Left hindlimb (tissue), 1 donor: ENCODE data around the gene MPP7.
"Not testable (repeated sequence)": the region's sequence is repeated elsewhere in the genome, so short reads cannot be mapped to it uniquely, and the experiment has no call there.

Experiments
- DNase-seq: peaks from one replicate; pipeline ENCODE4 v3.0.0-alpha.2; 2018

The MPP7 gene

DNA sequence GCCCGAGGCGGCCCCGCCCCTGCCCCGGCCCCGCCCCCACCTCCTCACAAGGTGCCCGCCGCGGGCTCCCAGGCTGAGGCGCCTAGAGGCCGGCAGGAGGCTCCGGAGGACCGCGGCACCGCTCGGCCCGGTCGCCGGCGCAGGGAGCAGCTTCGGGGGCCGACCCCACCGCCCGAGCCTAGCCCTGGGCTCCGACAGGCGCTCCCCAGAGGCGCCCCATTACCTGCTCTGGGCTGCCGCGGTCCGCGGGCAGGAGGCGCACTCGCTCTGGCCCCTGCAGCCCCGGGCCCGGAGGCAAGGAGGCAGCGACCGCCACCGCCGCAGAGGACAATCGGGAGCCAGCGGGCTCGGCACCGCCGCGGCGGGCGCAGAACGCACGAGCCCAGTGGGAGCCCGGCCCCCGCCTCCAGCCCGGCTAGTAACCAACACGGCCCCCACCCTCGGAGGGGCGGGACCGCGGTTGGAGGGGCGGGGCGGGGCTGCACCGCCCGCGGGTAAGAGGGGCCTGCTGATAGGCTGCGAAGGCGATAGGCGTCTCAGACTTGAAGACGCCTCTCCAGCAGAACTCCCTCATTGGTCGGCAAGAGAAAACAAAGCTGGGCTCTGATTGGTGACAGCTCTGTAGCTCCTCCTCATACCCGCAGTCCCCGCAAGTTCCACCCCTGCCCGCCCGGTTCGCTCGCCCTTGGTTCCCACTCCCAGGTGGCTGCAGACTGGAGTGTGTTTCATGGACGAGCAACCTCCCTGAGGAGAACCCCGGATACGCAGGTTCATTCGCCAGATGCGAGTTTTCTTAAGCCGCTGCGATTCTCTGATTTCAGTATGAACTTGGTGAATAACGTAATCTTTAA, at the start of gene MPP7:
Gene MPP7 (minus strand): TSS at position 427 of the 851 bp plus-strand sequence. CDS start 64,460 bp downstream, outside the sequence.
- peak; percentile 97 for DNase-seq

DNA sequence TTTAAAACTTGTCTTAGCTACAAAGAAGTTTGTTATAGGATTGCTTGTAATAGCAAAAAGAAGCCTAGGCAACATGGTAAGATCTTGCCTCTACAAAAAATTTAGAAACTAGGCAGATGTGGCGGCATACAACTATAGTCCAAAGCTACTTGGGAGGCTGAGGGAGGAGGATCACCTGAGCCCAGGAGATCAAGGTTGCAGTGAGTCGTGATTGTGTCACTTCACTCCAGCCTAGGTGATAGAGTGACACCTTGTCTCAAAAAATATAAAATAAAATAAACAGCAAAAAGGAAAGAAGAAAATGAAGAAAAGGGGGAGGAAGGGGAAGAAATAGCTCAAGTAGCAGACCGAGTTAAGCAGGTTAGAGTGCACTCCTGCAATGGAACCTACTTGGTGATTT, 47.0 kb upstream of the MPP7 start:
- DNase-seq: no peak

DNA sequence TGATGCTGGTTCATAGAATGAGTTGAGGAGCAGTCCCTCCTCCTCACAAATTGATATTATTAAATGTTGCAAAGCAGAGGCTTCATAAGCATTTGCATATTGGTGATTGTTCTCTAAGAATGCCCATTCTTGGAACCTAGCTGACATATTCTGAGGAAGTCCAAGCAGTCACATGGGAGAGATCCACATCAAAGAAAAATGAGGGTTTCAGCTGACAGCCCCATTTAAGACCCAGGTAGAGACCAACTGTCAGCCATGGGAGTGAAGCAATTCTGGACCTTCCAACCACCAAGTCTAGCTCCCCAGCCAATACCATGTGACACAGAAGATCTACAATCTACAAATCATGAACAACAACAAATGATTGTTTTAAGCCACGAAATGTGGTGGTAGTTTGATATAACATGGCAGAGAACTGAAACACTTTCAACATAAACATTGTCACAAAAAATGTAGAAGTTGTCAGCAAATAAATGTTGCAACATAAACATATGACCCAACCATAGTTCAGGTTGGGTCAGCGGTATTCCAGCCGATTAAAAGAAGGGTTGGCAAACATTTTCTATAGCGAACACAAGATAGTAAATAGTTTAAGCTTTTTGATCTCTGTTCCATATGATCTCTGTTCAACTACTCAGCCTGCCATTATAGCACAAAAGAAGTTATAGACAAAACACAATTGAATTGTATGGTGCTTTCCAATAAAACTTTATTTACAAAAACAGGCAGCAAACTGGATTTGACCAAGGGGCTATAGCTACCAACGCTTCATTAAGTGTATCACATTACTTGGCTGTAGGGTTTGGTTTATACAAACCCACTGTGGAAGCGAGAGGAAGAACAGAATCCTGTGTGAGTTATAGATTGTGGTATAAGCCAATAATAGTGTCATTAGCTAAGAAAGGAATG, 41.4 kb upstream of the MPP7 start:
- no peak for DNase-seq

DNA sequence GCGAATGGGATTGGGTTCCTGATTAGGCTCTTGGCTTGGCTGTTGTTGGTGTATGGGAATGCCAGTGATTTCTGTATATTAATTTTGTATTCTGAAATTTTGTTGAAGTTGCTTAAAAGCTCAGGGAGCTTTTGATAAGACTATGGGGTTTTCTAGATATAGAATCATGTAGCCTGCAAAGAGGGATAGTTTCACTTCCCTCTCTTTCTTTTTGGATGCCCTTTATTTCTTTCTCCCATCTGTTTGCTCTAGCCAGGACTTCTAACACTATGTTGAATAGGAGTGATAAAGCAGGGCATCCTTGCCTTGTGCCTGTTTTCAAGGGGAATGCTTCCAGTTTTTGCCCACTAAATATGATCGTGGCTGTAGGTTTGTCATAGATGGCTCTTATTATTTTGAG, 40.4 kb upstream of the MPP7 start:
- no peak for DNase-seq

DNA sequence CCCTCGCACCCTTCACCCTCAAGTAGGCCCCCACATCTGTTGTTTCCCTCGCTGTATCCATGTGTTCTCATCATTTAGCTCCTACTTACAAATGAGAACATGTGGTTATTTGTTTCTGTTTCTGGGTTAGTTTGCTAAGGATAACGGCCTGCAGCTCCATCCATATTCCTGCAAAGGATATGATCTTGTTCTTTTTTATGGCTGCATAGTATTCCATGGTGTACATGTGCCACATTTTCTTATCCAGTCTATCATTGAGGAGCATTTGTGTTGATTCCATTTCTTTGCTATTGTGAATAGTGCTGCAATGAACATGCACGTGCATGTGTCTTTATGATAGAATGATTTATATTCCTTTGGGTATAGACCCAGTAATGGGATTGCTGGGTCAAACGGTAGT, 38.8 kb upstream of the MPP7 start:
- not testable (repeated sequence) for DNase-seq

DNA sequence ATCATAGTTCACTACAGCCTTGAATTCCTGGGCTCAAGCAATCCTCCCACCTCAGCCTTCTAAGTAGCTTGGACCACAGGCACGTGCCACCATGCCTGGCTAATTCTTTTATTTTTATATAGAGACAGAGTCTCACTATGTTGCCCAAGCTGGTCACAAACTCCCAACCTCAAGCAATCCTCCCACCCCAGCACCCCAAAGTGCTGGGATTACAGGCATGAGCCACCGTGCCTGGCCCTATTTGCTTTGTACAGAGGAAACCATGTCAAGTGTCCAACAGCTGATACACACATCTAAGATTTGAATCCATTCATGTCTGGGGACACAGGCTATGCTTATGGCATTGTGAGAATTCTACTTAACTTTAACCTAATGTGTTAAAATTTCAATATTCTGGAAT, 29.9 kb upstream of the MPP7 start:
- DNase-seq: no peak

DNA sequence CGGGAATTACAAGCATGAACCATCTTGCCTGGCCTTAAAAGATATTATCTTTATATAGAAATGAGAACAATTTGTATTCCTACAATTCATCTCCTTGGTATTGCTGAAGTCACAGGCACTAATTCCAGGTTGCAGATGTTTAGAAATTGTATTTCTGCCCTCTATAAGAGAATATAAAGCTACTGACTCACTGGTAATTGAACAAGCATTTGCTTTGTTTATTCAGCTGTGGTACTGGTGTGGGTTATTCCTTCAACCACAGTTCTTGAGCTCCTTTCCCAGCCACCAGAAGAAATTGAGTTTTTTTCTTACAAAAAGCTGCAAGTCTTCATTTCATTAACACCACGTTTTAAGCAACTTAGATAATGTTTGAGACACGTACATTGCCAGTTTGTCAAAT, 29.0 kb upstream of the MPP7 start:
- no peak for DNase-seq

DNA sequence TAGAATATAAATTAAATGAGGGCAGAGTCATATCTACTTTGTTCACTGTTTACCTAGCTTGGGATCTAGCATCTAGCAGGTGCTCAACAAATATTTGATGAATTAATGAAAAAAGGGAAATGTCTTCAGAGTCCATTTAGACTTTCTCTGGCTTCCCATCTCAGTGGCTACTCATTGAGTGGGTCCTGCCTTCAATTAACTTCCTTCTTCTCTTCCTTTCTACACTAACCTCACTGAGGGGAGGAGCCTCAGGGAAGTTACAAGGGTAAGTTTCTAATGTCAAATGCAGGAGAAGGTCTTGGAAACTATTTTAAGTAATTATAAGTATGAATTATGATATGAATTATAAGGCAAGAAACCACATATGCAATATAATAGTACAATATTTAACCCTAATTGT, 28.2 kb upstream of the MPP7 start:
- DNase-seq: no peak

DNA sequence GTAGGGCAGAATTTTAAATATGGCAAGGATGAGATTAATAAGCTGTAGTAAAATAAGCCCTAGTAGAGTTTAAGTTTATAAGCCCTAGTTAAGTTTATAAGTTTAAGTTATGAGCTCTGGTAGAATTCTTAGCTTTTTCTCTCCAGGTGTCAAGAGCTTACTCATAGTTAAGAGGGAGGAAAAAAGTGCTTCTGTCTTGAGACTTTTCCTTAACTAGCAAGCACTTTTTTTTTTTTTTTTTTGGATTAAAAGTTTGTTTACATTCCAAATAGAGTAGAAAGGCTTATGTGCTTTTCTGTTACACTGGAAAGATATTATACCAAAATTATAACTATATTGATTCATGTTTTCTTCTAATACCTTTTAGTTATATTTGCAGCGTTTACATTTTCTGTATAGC, 25.5 kb upstream of the MPP7 start:
- DNase-seq: no peak

DNA sequence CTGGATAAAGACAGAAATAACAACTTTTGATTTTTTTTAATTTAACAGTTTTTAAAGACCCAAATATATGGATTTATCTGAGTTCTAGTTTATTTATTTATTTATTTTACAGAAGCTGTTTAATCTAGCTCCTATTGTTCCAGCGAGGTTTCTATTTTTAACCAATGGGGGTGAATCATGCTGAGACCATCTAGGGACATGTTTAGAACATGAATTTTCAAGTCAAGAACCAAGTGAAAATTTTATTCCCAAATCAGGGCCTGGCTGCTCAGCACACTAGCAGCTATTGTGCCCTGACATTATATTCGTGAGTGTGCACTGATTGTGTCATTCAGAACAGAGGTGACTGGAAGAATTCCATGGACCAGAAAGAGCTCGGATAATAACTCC, 24.6 kb upstream of the MPP7 start:
- DNase-seq: no peak

DNA sequence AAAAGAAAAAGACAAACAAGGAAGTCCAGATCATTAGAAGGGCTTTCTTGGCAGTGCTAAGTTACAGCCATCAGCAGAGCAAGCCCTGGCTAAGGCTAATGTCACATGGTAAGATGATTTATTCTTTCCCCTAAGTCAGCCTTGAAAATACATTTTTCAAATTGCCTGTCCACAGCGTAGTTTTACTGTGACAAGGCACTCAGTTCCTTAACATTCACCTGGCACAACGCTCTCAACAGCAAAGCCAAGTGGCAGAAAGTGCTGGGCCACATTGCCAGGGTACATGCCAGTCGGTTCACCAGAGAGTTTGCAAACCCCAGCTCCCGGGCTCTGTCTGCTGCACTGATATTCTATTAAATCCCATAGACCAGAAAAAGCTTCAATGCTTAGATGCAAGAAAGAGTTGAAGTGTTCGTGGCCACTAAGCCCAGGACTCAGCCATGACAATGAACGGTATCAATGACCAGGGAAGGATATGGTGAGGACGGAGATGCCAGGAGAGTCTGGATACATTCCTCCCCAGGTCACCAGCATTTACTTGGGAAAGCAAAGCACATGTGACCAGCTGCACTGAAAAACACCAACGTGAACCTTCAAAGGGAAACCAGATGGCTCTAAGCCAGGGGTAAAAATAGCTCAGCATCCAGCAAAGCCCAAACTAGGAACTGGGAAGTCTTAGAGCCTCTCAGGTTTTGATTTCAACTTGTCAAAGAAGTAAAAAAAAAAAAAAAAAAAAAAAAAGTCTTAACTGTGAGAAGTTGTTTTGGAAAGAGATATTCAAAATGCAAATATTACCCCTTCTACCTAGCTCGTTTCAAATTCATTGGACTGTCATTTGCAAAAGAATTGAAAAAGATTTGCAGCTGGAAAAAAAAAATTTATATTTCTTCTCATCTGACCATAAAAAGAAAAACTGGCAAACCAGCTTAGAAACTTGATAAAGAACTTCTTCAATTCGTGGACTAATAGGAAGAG, 23.9 kb upstream of the MPP7 start:
- DNase-seq: peak; percentile 51

DNA sequence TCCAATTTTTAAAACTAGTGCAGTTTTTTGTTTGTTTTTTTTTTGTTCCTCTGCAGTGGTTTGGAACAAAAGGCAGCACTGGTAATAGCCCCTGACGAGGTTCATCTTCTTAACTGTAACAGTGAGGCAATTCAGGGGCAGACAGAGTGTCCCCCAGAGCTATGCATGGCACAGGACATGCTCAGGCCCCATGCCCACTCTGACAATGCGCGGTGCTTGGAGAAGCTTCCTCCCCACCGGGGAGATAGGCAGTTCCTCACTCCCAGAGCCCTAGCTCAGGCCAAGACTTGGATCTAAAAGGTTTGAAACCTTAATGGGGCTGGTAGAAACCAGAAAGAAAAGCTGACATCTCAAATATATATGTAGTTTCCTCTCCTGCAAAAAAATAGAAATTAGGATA, 17.9 kb upstream of the MPP7 start:
- no peak for DNase-seq

DNA sequence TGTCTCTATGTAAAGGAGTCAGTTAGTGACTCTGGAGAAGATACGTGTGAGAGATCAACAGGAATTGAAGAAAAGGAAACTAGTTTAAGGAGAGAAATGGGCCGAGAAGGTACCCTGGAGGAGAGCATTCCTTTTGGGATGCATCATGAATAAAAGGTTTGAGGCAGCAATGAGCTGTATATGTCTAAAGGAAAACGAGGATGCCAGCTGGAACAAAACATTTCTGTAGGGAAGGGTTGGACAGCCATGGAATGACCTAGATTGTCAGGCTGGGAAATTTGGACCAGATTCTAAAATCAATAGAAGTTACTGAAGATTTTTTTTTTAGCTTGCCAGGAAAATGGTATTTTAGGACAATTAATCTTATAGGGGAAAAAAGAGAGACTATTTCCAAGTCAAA, 17.2 kb upstream of the MPP7 start:
- no peak for DNase-seq

DNA sequence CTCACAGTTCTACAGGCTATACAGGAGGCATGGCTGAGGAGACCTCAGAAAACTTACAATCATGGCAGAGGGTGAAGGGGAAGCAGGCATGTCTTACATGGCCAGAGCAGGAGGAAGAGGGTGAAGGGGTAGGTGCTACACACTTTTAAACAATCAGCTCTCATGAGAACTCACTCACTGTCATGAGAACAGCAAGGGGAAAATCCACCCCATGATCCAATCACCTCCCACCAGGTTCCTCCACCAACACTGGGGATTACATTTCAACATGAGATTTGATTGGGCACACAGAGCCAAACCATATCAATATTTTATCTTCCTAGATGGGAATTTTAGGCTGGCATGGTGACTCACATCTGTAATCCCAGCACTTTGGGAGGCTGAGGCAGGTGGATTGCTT, 16.2 kb upstream of the MPP7 start:
- not testable (repeated sequence) for DNase-seq

DNA sequence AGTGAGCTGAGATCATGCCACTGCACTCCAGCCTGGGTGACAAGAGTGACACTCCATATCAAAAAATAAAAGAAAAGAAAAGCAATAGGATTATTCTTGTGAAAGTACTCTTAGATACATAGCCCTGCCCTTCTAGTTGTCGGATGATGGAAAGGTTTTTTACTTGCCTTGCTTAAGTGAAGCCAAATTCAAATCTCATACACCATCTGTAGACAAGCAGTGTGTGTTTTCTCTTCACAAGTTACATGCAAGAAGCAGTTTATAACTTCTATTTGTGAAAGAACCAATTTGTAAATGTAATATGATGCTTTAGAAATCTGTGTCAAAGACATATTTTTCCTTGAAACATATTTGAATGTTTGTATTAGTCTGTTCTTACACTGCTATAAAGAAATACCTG, 15.8 kb upstream of the MPP7 start:
- no peak for DNase-seq

DNA sequence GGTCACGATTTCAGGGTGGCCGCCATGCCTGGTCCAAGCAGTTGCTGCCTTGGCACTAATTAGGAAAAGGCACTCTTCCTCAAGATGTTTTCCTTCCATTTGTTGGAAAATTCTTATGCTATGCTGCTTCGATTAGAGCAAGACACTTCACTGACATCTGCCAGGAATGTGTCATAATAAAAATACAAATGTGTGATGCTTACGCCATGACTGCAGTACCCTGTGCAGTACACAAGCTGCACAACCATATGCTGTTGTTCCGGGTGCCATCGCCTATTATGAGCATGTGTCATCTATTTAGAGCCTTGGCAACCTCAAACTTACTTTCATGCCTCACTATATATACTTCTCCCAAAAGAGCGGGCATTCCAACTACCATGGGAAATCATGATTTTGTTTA, 14.9 kb upstream of the MPP7 start:
- DNase-seq: no peak

DNA sequence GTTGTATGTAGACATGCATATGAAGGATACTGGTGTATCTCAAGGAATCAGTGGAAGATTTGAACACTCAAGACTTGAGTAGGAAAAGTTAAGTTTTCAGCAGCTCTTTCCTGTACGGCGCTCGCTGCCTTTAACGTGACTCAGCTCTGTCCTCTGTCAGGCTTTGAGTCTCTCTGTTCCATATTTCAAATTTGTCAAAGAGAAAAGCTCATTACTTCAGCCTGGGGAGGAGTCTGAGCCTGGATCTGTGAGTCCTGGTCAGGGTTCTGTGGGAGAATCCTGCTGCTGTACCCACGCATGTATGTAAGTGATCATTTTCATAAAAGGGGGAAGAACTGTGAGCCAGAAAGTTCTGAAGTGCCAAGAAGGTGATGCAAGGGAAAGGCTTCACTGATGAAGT, 13.8 kb upstream of the MPP7 start:
- DNase-seq: no peak

DNA sequence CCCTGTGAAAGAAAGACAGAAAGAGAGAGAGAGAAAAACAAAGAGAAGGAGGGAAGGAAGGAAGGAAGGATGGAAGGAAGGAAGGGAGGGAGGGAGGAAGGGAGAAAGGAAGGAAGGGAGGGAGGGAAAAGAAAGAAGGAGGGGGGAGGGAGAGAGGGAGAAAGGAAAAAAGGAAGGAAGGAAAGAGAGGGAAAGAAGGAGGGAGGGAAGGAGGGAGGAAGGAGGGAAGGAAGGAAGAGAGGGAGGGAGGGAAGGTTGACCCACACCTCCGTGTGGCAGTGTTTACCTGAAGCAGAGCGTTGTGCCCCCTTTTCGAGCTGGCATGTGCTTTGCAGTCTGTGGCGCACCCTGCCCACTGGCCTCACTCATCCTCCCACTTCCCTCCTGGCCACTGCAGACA, 12.3 kb upstream of the MPP7 start:
- no peak for DNase-seq

DNA sequence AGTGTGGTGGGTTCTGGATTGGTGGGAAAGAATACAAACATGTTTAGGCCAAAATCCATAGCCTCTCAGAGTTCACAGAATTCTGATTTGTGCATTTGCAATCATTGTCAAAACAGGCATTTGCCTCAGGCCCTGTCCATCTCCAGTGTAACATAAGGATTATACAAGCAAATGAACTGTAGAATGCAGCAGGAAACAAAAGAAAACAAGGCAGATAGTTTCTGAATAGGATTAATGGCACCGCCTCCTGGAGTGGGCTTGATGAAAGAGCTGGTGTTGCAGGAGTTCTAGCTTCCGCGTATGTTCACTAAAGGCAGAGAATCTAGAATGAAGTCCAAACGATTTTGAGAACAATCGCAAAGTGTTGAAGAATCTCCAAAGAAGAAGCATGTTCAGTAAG, 11.3 kb upstream of the MPP7 start:
- DNase-seq: no peak

DNA sequence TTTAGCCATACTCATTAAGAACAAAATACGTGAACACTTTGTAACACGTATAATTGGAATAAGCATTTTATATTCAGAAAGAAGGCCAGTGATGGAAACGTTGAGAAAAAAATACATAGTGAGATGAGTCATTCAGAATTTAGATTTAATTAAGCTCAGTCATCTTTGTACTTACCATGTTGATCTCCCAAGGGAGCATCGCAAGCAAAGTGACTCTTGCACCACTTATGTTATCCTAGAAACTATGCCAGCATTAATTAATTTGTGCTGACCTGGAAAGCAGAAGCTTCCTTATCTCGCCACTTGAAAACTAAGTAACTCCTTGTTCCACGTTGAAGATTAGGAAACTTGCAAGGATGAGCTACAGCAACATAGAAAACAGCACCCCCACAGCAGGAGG, 9.7 kb upstream of the MPP7 start:
- DNase-seq: no peak

DNA sequence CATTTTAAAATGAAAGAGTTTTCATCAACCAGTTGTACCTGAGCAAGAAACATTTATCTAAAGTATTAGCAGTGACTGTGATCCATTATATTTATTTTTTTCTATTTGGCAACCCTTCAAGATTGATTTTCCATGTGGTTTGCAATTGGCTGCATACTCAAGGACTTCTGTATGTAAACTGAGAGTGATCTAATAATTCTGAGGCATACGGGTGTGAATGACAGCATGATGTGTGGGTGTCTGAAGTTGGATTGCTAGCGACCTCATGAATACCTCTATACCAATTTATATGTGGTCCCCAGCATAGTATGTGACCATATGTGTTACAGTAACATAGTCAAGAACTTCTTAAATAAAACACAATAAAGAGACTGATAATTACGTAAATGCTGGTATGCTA, 8.2 kb upstream of the MPP7 start:
- no peak for DNase-seq

DNA sequence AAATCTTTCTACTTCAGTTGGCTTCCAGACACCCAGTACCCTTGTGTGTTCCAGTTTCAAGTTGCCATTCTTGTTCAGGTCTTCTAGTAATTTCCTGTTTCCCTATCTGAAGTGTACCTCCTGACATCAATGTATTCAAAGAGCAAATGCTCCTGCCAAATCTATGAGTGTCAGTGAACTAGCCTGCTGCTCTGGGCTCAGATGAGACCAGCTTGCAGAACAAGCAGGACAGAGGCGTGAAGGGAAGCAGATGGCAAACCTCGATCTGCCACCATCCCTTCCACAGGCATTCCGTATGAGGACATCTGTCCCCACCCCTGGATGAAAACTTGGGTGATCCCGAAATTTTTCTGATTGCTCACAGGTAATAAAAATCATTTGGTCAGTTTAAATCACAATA, 4.4 kb upstream of the MPP7 start:
- no peak for DNase-seq

DNA sequence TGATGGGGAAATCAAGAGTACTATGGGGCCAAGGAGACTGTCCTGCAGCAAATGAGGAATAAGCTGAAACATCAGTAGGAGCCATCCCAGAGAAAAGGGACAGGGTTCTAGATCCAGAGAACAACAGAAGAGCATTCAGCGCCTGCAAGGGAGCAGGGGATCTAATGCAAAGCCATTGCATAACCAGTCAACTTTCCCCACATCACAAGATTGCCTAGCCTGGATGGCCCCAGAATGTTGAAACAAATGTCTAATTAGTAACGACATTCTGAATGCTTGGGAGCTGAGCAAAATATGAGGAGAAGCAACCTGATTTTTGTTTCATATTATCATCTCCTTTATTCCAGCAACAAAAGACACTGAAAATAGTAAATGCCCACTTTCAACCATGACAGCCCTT, 2.7 kb upstream of the MPP7 start:
- DNase-seq: no peak
